ENCODE data around the gene FBXO5.
A peak's percentile ranks its signal among the peaks of the same experiment; 100 is the strongest.

The FBXO5 gene, protein sequence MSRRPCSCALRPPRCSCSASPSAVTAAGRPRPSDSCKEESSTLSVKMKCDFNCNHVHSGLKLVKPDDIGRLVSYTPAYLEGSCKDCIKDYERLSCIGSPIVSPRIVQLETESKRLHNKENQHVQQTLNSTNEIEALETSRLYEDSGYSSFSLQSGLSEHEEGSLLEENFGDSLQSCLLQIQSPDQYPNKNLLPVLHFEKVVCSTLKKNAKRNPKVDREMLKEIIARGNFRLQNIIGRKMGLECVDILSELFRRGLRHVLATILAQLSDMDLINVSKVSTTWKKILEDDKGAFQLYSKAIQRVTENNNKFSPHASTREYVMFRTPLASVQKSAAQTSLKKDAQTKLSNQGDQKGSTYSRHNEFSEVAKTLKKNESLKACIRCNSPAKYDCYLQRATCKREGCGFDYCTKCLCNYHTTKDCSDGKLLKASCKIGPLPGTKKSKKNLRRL

DNA sequence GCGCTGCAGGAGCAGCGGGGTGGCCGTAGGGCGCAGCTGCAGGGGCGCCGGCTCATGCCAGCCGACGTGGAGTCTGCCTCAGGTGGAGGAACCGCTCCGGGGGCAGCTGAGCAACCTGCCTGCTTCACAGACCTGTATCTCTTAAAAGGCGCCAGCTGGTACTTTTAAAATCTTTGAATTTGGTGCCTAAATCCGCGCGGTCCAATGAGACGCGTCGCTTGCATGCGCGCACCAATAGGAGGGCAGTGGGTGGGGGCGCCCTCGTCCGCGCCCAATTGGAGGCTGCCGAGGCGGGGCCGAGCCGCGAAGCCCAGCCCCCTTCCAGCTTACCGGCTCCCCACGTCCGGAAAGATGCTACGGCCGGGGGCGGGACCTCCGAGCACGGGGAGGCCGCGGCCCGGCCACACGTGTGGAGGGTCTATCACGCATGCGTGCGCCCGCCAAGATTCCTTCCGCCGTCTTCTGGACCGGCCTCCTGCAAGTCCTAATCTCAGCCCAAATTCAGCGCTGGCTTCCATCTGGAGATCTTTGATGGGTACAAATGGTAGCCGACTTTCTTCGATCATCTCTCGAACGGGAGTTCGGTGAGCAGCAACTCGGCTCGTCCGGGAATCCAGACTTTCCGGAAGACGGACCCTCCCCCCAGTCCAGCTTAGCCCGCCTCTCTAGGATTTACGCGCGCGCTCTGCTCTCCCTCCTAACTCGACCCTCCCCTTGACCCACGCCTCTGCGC, at the start of gene FBXO5:
Gene FBXO5 (minus strand): TSS at position 138 of the 733 bp plus-strand sequence. CDS start 82 bp downstream, at position 56.
- in situ Hi-C loops (cut with MboI; ENCODE audit: low pct_unique_long_range_greater_than_20kb, low sequenced_read_pairs, unreplicated experiment): no loop called here
- peak; percentile 96 for DNase-seq (ENCODE audit: low spot score)
- TF ChIP-seq, protein P1, sequence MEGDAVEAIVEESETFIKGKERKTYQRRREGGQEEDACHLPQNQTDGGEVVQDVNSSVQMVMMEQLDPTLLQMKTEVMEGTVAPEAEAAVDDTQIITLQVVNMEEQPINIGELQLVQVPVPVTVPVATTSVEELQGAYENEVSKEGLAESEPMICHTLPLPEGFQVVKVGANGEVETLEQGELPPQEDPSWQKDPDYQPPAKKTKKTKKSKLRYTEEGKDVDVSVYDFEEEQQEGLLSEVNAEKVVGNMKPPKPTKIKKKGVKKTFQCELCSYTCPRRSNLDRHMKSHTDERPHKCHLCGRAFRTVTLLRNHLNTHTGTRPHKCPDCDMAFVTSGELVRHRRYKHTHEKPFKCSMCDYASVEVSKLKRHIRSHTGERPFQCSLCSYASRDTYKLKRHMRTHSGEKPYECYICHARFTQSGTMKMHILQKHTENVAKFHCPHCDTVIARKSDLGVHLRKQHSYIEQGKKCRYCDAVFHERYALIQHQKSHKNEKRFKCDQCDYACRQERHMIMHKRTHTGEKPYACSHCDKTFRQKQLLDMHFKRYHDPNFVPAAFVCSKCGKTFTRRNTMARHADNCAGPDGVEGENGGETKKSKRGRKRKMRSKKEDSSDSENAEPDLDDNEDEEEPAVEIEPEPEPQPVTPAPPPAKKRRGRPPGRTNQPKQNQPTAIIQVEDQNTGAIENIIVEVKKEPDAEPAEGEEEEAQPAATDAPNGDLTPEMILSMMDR (IDR thresholded peaks at IDR 0.05; ENCODE audit: extremely low read depth, insufficient read depth, missing control alignments): no peak

DNA sequence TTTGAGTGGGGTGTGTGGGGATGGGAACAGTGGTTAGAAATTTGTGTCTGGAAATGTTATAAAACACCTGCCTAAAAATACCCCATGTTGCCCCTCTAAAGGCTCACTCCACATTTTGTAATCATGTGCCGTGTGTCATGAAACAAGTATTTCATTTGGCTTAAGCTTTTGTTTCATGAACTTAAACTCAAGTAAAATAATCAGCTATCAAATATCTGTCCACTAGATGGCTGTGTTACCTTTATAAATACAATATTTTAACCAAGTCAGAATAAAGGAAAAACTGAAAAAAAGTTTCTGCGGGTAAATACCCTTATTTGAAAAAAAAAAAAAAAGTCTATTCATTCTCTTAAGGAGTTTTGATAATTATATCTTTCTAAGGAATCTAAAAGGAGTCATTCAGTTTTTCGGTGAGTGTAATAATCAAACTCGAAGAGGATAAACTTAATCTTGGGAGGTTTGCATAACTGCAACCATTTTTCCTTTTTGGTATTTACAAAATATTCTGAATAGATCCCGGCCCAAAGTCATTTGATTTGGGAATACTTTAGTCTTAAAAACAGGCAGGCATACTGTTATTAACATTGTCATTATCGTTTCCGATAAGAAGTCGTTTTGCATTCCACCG, 49.5 kb upstream of the FBXO5 start:
- in situ Hi-C loops (cut with MboI; ENCODE audit: low pct_unique_long_range_greater_than_20kb, low sequenced_read_pairs, unreplicated experiment): loop anchor here (25.0 kb wide), 2 partner anchors 280 to 480 kb away; no protein-coding TSS in a partner anchor
- DNase-seq (ENCODE audit: low spot score): no peak
- TF ChIP-seq, protein P1 (IDR thresholded peaks at IDR 0.05; ENCODE audit: extremely low read depth, insufficient read depth, missing control alignments): peak; percentile 57

- in situ Hi-C loops (cut with MboI; ENCODE audit: low pct_unique_long_range_greater_than_20kb, low sequenced_read_pairs, unreplicated experiment): loop anchor here (25.0 kb wide), 2 partner anchors 281 to 481 kb away; no protein-coding TSS in a partner anchor
- TF ChIP-seq, protein P1 (IDR thresholded peaks at IDR 0.05; ENCODE audit: extremely low read depth, insufficient read depth, missing control alignments): no peak
- no peak for DNase-seq (ENCODE audit: low spot score)
These were observed 48.6 kb upstream of the FBXO5 start for GRCh38 chr6:153031335-153031955.

GRCh38 chr6:153028963-153029362, 46.1 kb upstream of the FBXO5 start:
- no peak for DNase-seq (ENCODE audit: low spot score)
- TF ChIP-seq, protein P1 (IDR thresholded peaks at IDR 0.05; ENCODE audit: extremely low read depth, insufficient read depth, missing control alignments): no peak
- in situ Hi-C loops (cut with MboI; ENCODE audit: low pct_unique_long_range_greater_than_20kb, low sequenced_read_pairs, unreplicated experiment): loop anchor here (25.0 kb wide), 2 partner anchors 283 to 483 kb away; no protein-coding TSS in a partner anchor

DNA sequence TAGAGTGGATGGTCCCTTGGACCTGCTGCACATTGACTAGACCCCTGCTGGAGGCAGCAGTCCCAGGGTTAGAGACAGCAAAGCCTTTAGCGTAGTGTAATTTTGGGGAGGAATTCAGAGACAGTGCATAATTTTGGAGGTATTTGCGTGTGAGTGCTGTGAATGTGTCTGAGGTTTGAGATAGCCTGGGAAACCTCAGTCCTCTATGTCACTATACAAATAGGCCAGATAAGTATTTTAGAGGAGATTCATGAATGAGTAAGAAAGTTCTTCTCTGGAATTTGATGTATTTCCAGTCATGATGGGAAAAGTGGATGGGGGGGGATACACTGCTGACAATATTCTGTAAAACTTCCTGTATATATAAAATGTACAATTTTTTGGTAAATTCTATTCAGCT, 45.4 kb upstream of the FBXO5 start:
- DNase-seq (ENCODE audit: low spot score): no peak
- in situ Hi-C loops (cut with MboI; ENCODE audit: low pct_unique_long_range_greater_than_20kb, low sequenced_read_pairs, unreplicated experiment): loop anchor here (25.0 kb wide), 2 partner anchors 284 to 484 kb away; no protein-coding TSS in a partner anchor
- TF ChIP-seq, protein P1 (IDR thresholded peaks at IDR 0.05; ENCODE audit: extremely low read depth, insufficient read depth, missing control alignments): no peak

GRCh38 chr6:153027480-153027879, 44.6 kb upstream of the FBXO5 start:
- no peak for DNase-seq (ENCODE audit: low spot score)
- TF ChIP-seq, protein P1 (IDR thresholded peaks at IDR 0.05; ENCODE audit: extremely low read depth, insufficient read depth, missing control alignments): no peak
- in situ Hi-C loops (cut with MboI; ENCODE audit: low pct_unique_long_range_greater_than_20kb, low sequenced_read_pairs, unreplicated experiment): loop anchor here (25.0 kb wide), 2 partner anchors 285 to 485 kb away; no protein-coding TSS in a partner anchor

All from GM13977 (cell line).